Neutrophil (primary cell): Measurements from ENCODE around the gene GJB4.

Experiments
- H3K27ac ChIP-seq: fragments of 200-600 bp; sonication (generic); 2 replicates; pipeline ENCODE4 v1.5.1; 2016; ENCODE audit warnings: mild to moderate bottlenecking, moderate library complexity
- H3K27me3 ChIP-seq: fragments of 200-600 bp; sonication (generic); 2 replicates; pipeline ENCODE4 v1.6.0; 2016; ENCODE audit warnings: mild to moderate bottlenecking
- H3K36me3 ChIP-seq: fragments of 200-600 bp; sonication (generic); 2 replicates; pipeline ENCODE4 v1.5.1; 2017
- H3K4me1 ChIP-seq, 2 experiments: fragments of 200-600 bp in 1 of 2; sonication (generic) in 1 of 2; 1 replicate in 1 of 2; 2 replicates in 1 of 2; pipeline versions ENCODE4 v1.5.1 to v1.6.1; 2013 to 2016; ENCODE audit warnings: low read depth in 1 of 2, low read length in 1 of 2, mild to moderate bottlenecking in 1 of 2, moderate library complexity in 1 of 2; ENCODE audit not compliant: control insufficient read depth in 1 of 2, insufficient read depth in 1 of 2
- H3K4me3 ChIP-seq, 2 experiments: fragments of 200-600 bp in 1 of 2; sonication (generic) in 1 of 2; 1 replicate in 1 of 2; 2 replicates in 1 of 2; pipeline ENCODE4 v1.5.1; 2013 to 2016; ENCODE audit warnings: low read depth in 1 of 2, low read length in 1 of 2, mild to moderate bottlenecking in 1 of 2, moderate library complexity in 1 of 2
- H3K9me3 ChIP-seq: fragments of 200-600 bp; sonication (generic); 2 replicates; pipeline ENCODE4 v1.5.1; 2016
- CTCF ChIP-seq: fragments of 200-600 bp; sonication (generic); IDR thresholded peaks from 2 replicates; pipeline ENCODE4 v1.5.1; 2016; ENCODE audit warnings: antibody characterized with exemption

The GJB4 gene

GRCh38 chr1:34792424-34792823, 32.9 kb downstream of the GJB4 start:
- Histone ChIP-seq H3K27me3 (peaks cover 68% of the 10 kb centered on the region), H3K27ac (no peak overlapping the region), H3K36me3 (no peaks in the 10 kb centered on the region), H3K4me1 (no peaks in the 10 kb centered on the region), H3K4me3 (no peak overlapping the region), H3K9me3 (no peaks in the 10 kb centered on the region)
- no peak for TF ChIP-seq CTCF

- Histone ChIP-seq H3K4me1 (no peaks in the 10 kb centered on the region), H3K27ac (no peak within 1 kb of the TSS), H3K9me3 (no peaks in the 10 kb centered on the region), H3K4me3 (no peak within 1 kb of the TSS), H3K36me3 (no peaks in the 10 kb centered on the region), H3K27me3 (peaks cover 68% of the 10 kb centered on the region)
- no peak for TF ChIP-seq CTCF
Measured at GRCh38 chr1:34792868-34793727, 33.6 kb downstream of the GJB4 start, which contains the start of gene GJA4. Gene GJA4 (plus strand): TSS chr1:34792999. CDS start chr1:34794214, 1,215 bp downstream.

- Histone ChIP-seq H3K27me3 (peaks cover 58% of the 10 kb centered on the region), H3K27ac (no peak overlapping the region)
Measured at GRCh38 chr1:34794001-34794789, 34.7 kb downstream of the GJB4 start.

GRCh38 chr1:34794790-34795180, 35.2 kb downstream of the GJB4 start:
- H3K27me3 ChIP-seq = peaks cover 56% of the 10 kb centered on the region
- H3K27ac ChIP-seq = no peak overlapping the region
- H3K9me3 ChIP-seq = no peaks in the 10 kb centered on the region
- no peak for TF ChIP-seq CTCF
- no peak overlapping the region for H3K4me3 ChIP-seq
- H3K36me3 ChIP-seq = no peaks in the 10 kb centered on the region
- H3K4me1 ChIP-seq = no peaks in the 10 kb centered on the region

More at GRCh38 chr1:34794001-34794789, 34.7 kb downstream of the GJB4 start:
- Histone ChIP-seq H3K9me3 (no peaks in the 10 kb centered on the region), H3K36me3 (no peaks in the 10 kb centered on the region), H3K4me3 (no peak overlapping the region), H3K4me1 (no peaks in the 10 kb centered on the region)
- no peak for TF ChIP-seq CTCF

- H3K9me3 ChIP-seq = no peaks in the 10 kb centered on the region
Measured at GRCh38 chr1:34795916-34796315, 36.4 kb downstream of the GJB4 start.

More at GRCh38 chr1:34795916-34796315, 36.4 kb downstream of the GJB4 start:
- Histone ChIP-seq H3K27me3 (peaks cover 45% of the 10 kb centered on the region), H3K4me1 (no peaks in the 10 kb centered on the region), H3K36me3 (no peaks in the 10 kb centered on the region), H3K4me3 (no peak overlapping the region), H3K27ac (no peak overlapping the region)
- TF ChIP-seq CTCF = no peak
